Glomerular visceral epithelial cell (primary cell): Measurements from ENCODE around the gene SMIM5.
"Not testable (repeated sequence)": the region's sequence is repeated elsewhere in the genome, so short reads cannot be mapped to it uniquely, and the experiment has no call there.

Experiments used
- DNase-seq: peaks from one replicate; pipeline ENCODE4 v3.0.0-alpha.2; 2016; ENCODE audit errors: extremely low spot score

The SMIM5 gene

GRCh38 chr17:75632863-75633485, at the start of gene SMIM5:
Gene SMIM5 (plus strand): TSS chr17:75633434. CDS start chr17:75640202, 6,768 bp downstream.
- peak; percentile 93 for DNase-seq

DNA sequence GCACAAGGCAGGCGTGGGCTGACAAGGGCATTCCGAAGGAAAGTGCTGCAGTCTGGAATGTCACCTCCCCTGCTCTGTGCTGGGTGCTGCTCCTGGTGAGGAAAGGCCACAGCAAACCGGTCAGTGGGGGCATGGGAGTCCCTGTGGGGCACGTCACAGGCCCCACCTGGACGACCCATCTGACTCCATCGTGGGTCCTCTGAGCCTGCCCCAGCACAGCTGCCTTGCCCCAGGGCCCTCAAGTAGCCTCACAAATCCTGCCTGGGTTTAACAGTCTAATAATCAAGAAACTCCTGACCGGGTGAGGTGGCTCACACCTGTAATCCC, 48.4 kb upstream of the SMIM5 start:
- no peak for DNase-seq

DNA sequence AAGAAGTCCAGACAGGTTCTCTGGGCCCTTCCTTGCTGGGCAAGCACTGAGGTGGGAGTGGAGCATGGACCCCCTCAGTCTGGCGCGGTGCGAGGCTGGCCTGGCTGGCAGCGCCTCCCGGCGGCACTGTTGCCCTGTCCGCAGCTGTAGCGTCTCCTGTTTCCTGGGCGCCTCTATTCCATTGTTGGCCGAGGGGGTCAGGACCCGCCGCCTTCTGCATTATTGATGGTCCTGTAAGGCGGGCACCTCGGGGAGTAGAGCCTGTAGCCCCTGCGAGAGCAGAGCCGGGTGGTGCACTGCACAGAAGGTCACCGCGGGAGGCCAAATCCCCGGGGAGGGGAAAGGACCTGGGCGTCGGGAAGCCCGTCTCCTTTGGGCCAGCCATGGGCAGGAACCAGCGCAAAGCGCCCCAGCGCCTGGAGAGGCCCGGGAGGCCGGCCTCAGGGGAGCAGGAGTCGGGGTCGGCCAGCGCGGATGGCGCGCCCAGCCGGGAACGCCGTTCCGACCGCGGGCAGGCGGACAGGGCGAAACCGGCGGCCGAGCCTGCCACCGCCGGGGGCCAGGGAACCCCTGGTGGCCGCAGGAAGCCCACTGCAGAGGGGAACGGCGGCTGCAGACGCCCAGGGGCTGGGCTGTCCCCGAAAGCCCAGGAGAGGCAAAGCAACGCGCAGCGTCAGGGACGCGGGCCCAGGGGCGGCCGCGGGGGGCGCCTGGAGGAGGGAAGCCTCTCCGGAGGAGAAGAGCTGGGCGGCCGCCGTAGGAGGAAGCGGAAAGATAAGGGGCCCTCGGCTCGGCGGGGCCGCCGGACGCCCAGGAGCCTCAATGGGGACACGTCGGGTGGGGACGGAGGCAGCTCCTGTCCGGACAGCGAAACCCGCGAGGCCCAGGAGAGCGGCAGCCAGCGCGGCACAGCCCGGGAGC, 45.3 kb upstream of the SMIM5 start, which contains the start of gene MYO15B:
TSS of gene MYO15B (plus strand) at position 126 of the 921 bp plus-strand sequence. CDS start at position 384, 258 bp downstream.
- DNase-seq, result no peak

DNA sequence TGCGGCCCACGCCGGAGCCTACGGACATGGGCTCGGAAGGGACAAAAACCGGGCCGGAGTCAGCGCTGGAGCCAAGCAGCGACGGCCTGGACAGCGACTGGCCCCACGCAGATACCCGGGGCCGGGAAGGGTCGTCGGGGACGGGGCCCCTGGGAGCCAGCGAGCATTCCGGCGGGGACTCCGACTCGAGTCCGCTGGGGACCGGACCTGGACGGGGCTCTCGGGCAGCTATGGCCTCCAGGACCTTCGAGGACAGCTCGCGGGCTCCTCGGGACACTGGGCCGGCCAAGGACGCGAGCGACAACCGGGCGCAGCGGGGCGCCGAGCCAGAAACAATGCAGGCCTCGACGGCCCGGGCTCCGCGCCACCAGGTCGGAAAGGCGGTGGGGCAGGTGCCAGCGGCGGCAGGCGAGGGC, 44.6 kb upstream of the SMIM5 start:
- DNase-seq, result no peak

DNA sequence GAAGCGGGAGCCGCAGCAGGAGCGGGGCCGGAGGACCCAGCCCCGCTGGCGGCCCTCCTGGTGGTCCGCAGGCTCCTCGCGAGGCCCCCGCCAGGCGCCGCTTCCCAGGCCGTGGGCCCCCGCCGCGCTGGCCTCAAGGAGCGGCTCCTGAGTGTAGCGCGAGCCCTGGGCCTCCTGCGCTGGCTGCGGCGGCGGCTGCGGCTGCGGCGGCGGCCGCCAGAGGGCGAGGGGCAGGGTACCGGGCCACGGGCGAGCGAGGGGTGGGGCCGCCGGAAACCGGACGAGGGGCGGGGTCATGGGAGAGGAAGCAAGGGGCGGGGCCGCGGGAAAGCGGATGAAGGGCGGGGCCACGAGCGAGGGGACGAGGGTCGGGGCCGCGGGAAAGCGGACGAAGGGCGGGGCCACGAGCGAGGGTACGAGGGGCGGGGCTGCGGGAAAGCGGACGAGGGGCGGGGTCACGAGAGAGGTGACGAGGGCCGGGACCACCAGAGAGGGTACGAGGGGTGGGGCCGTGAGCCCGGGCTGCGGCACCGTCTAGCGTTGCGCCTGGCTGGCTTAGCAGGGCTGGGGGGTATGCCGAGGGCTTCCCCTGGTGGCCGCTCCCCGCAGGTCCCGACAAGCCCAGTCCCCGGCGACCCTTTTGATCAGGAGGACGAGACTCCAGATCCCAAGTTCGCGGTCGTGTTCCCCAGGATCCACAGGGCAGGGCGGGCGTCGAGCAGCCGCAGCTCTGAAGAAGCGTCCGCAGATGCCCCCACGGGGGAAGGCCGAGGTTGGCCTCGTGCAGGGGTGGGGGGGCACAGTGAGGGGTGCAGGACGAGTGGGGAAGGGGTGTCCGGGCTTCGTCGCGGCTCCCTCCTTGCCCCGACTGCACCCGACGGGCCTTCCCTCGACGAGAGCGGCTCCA, 44.0 kb upstream of the SMIM5 start:
- DNase-seq, result peak; percentile 91

- DNase-seq, result no peak
Observed at GRCh38 chr17:75589919-75590303, 43.3 kb upstream of the SMIM5 start.

GRCh38 chr17:75590314-75590761, 42.9 kb upstream of the SMIM5 start:
- DNase-seq, result no peak

DNA sequence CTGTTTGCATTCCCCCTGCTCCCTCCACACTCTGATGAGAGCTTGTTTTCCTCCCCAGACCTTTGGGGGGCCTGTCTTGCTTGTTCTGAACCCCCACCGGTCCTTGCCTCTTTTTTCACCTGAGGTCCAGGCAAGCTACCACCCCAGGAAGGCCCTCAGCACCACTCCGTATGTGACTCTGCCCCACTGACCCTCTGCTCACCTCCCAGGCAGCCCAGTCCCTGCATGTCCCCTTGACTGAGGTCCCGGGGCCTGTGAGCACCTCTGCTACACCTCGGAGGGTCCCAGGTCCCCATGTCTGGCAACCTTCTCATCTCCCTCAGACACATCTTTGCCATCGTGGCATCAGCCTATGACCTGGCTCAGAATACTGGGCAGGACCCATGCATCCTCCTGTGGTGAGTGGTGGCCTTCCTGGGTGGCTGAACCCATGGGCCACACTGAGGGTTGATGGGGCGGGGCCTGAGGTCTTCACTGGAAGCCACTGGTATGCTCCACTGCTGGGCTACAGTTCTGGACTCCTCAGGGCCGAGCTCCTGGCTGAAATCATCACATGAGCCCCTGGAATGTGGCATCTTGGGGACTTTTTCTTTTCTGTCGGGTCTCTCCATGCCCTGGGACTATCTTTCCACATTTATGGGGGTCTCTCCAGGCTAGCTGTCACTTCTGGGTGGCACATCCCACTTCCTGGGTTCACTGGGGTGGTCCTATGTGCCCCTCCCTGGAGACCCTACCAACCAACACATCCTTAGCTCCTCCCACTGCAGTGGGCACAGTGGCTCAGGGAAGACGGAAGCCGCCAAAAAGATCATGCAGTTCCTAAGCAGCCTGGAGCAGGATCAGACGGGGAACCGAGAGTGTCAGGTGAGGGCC, 42.1 kb upstream of the SMIM5 start:
- DNase-seq, result no peak

- no peak for DNase-seq
Observed at GRCh38 chr17:75591722-75592302, 41.4 kb upstream of the SMIM5 start.

DNA sequence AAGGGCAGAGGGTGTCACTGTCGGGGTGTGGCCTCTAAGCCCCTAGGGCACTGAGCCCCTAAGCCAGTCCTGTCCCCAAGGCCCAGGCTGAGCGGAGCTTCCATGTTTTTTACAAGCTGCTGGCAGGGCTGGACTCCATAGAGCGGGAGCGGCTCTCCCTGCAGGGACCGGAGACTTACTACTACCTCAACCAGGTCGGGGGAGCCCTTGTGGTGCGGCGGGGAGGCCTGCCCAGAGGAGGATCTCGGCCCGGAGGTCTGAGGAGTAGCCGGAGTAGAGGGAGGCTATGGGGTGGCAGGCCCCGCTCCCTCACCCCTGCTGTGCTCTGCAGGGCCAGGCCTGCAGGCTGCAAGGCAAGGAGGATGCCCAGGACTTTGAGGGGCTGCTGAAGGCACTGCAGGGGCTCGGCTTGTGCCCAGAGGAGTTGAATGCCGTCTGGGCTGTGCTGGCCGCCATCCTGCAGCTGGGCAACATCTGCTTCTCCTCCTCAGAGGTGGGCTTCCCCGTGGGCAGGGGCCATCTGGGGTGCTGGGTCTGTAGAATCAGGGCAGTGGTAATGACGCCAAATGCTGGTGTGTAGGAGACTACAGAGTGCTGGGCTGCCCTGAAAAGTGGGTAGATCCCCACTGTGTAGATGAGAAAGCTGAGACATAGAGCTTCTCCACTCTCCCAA, 40.8 kb upstream of the SMIM5 start:
- no peak for DNase-seq

DNA sequence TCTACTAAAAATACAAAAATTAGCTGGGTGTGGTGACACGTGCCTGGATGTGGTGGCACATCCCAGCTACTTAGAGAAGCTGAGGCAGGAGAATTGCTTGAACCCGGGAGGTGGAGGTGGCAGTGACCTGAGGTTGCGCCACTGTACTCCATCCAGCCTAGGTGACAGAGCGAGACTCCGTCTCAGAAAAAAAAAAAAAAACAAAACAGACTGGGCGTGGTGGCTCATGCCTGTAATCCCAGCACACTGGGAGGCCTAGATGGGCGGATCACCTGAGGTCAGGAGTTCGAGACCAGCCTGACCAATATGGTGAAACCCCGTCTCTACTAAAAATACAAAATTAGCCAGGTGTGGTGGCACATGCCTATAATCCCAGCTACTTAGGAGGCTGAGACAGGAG, 39.8 kb upstream of the SMIM5 start:
- not testable (repeated sequence) for DNase-seq

GRCh38 chr17:75594499-75595283, 38.5 kb upstream of the SMIM5 start:
- no peak for DNase-seq

DNA sequence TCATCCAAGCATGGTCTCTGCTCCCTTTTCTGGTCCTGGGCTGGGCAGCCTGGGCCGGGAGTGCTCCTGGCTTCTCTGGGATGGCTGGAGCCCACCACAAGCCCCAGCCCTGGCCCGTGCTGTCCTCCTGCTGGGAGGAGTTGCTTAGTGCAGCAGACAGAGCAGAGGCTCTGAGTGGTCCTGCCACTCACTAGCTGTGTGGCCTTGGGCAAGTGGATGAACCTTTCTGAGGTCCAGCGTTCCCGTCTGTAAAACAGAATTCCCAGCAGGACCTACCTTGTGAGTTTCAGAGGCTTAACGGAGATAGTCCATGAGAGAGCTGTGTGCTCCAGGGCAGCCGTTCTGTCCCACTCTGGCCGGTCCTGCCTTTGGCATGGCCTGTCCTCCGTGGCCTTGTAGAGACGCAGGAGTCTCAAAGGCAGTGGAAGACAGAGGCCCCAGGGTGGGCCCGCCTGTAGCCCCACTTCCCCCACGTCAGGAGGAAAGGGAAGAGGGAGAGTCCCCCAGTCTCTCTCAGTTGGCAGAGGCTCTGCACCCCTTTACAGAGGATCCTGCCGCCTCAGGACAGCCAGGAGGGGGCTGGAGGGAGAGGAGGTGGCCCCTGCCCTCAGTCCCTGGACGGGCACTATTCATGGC, 37.8 kb upstream of the SMIM5 start:
- no peak for DNase-seq

- DNase-seq, result no peak
Observed at GRCh38 chr17:75595920-75596313, 37.3 kb upstream of the SMIM5 start.

GRCh38 chr17:75596320-75597087, 36.7 kb upstream of the SMIM5 start:
- DNase-seq, result no peak

DNA sequence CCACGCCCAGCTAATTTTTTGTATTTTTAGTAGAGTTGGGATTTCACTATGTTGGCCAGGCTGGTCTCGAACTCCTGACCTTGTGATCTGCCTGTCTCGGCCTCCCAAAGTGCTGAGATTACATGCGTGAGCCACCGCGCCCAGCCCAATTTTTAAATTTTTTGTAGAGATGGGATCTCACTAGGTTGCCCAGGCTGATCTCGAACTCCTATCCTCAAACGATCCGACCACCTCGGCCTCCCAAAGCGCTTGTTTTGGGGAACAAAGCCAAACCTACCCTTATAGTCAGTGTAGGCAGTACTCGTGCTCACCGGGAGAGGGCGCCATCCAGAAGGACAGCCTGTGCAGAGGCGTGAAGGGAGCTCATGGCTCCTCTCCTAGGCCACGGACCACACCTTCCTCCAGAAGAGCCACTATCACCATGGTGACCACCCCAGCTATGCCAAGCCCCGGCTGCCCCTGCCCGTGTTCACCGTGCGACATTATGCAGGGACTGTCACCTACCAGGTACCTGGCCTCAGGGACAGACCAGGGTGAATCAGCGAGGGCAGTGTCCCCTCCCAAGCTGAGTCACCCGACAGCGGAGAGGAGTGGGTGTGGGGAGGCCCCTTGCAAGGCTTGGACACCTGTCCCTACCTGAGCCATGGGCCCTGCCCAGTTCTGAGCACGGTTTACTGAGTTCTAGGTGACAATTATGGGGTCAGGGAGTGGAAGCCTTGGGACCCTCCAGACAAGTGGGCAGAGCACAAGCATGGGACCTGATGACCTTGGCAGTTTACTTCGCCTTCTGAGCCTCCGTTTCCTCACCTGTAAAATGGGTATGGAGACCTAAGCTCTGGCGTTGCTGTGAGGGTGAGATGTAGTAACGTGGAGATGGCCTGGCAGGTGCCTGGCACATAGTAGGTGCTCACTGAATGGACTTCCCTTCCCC, 31.9 kb upstream of the SMIM5 start:
- peak; percentile 38 for DNase-seq

DNA sequence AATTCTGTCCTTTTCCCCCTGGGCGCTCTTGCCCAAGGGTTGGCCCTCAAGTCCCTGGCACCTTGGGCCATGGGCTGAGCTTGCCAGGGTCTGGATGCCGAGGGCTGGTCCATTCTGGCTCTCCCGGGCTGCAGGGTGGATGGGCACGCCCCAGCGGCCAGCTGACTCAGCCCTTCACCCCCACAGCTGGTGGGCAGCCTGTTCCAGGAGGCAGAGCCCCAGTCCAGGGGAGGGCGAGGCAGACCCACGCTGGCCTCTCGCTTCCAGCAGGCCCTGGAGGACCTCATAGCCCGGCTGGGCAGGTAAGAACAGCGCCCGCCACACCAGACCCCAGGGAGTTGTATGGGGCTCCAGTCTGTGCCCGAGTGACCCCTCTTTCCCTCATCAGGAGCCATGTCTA, 30.6 kb upstream of the SMIM5 start:
- DNase-seq, result no peak
